NCI-H460 (cell line): ENCODE data around the gene PID1. TPM values are rescaled to one million over a fixed set of nuclear protein-coding genes. Genes with fewer than 3 reads are reported as not detected.

Source experiments
- DNase-seq: peaks from one replicate; pipeline ENCODE4 v3.0.0-alpha.2; 2016; ENCODE audit warnings: low read depth; ENCODE audit errors: extremely low read depth
- total RNA-seq: library from RNA; depleted of rRNA; stranded (reverse); fragments of >200 nt; shearing (Covaris generic); gene quantifications from 2 replicates; pipeline ENCODE4 v1.2.3, GENCODE V29; 2014

PID1 gene
- total RNA-seq, 1 experiment from 2014 or later, result 24.8 TPM

DNA sequence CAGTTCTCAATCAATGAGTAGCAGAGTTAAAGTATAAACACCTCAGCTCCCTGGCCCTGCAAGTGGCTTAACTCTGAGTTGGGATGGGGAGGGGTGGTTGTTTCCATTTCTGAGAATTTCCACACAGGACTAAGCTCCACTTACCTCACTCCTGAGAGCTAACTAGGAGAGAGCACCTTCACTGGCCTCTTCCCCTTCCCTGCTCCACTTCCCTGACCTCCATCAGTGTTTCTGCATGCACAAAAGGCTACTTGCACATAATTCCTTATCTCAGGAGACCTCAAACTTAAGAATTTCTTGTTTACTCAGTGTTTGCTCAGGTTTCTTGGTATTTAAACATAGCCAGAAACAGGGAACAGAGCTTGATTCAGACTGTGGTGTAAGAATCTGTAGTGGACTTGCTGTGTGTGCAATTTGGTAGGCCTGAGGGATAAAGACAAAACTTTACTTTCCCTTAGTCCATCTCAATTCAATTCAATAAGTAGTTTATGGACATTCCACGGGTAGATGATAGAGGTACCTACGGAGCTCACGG is 97.2 kb downstream of the PID1 start:
- DNase-seq, result no peak

DNA sequence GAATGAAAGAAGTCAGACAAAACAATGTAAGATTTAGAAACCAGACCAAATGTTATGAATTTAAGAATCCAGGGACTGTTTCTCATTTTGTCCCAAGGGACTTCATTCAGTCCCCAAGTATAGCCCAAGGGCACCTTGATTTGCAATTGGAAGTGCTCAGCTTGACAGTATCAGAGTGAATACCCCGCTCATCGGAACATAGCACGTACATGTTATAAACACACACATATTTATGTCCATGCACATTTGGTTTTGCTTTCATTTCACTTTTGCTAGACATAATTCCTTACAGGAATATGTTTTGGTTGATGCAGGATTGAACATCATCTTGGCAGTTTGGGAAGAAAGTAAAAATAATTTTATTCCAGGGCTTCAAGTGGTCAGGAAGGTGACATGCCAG is 100.2 kb downstream of the PID1 start:
- no peak for DNase-seq

DNA sequence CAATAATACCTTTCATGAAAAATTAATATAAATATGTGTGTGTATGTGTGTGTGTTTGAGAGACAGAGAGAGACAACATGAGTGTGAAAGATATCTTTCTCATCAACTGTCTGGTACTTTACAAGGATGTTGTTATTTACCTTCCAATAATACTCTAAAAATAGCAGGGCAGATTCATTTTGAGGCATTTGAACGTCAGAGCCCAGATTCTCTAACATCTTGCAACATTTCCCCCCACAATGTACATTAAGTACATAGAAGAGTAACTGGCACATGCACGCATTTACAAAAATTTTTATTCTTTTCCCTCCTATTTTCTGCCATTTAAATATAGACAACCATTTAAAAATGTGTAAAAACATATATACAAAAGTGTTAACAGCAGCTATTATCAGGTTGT is 100.9 kb downstream of the PID1 start:
- DNase-seq, result no peak

DNA sequence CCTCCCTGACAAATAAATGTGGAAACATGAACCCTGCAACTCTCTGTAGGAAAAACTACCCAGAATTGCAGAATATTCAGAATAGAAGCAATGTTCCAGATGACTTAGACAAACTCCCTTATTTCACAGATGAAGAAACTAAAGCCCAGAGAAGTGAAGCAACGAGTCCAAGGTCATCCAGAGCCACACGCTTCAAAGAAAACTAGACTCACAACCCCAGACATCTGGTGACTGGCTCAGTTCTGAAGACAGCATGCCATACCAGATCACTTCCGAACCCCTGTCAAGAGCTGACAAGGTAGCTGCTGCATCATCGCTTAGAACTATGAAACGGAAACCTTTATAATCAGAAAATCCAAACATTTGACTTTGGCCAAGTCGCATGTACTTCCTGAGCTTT is 101.3 kb downstream of the PID1 start:
- DNase-seq, result no peak

DNA sequence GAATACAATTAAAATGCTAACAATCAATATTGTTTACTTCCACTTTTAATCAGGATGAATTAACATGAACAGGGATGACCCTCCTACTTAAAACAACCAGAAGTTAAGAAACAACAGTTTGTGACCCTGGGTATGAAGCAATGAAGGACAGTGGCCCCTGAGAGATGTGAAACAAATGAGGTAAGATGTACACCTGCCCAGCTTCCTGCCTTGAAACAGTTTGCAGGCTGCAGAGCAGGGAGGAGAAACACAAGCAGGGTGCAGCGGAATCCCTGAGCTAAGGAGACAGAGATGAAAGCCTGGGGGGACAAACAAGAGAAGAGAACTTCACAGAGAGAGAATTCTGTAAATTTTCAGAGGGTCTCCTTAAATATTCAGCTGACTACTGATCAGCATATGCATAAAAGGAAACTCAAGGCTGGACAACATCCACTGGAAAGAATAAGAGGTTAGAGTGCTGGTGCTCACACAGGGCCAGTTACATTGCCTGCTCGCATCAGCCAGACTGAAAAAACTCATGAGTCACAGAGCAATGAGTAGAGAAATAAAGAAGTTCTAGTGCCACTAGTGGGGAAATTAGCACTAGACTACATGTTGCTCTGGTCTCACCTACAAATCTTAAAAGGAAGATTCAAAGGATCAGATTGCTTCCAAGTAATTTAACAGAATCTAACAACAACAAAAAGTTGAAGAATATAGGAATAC is 106.4 kb downstream of the PID1 start:
- DNase-seq, result peak; percentile 38

DNA sequence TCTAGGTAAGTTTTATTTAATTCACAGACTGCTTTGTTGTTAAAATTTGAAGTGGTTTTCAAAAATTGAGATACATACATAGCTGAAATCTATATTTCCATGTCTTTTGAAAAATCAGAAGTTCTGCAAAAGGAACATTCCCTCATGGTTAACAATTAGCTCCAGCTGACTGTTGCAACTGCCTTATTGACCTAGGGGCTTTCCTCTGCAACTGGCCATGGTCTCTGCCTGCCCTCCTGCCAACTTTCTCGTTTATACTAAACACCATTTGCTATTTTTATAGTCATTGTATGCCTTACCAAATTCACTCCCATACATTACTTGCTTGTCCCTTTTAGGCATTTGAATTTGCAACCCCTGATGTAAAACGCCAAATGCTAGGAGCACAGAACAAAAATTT is 107.2 kb downstream of the PID1 start:
- no peak for DNase-seq

DNA sequence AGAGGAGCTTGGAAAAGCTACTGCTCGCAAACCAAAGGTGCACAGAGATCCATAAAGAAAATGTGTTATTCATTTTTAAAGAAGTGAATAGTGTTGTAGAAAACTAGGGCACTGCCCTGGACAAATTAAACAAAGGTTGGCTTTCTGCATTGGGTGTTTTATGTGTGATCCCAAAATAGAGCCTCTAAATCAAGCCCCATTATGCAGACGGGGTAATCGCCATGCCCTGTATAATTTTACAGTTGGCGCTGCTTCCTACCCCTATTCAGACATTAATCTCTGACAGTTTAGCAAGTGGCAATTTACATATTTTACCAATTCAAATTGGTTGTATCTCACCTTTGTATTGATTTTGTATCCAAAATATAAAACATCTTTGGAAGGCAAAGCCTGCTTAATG is 109.1 kb downstream of the PID1 start:
- DNase-seq, result no peak

DNA sequence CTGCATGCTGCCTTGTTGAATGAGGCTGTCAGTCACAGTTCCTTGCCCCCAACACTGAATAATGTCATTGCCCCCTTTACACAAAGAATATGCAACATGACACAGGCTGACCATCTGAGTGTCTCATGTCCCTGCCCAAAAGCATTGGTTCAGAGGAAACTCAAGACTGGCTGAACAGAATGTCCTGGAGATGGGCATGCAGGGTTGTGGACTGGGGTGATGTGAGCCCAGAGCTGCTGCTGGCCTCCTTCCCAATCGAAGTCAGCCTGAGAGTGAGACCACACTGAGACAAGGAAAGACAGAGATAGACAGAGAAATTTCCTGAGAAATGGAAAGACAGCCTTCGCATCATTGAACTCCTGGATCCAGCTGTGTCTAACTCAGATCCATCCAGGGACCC is 110.1 kb downstream of the PID1 start:
- no peak for DNase-seq

DNA sequence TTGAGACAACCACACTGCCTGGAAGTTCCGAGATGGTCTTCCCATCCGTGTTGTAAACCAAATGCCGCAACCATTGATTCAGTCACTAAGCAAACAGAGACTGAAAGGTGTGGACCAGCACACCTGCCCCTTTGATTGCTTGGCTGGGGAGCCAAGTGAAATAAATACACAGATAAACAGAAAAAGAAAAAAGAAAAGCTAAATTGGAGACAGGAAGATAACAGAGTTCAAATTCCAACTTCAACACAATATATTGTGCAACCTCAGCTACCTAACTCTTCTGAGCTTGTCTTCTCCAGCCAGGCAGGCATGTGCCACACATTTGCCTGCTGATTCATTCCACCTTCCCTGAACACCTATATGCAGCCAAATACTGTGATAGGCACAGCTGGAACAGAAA is 110.9 kb downstream of the PID1 start:
- DNase-seq, result no peak

DNA sequence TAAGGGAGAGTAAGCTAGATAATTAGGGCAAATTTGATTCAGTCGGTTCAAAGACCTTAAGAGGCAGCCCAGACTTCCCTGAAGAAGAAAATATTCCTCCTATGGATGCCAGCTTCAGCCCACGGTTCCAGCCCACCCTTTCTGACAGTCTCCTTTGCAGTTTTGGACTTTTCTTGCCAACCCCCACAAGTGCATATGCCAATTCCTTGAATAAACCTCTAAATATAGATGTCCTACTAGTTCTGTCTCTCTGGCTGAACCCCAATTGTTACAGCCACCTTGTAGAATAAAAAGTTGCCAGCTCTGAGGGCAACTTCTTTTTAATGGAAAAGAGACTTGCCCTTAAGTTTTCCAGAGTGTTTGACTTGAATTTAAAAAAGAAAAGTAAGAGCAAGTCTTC is 111.7 kb downstream of the PID1 start:
- no peak for DNase-seq

DNA sequence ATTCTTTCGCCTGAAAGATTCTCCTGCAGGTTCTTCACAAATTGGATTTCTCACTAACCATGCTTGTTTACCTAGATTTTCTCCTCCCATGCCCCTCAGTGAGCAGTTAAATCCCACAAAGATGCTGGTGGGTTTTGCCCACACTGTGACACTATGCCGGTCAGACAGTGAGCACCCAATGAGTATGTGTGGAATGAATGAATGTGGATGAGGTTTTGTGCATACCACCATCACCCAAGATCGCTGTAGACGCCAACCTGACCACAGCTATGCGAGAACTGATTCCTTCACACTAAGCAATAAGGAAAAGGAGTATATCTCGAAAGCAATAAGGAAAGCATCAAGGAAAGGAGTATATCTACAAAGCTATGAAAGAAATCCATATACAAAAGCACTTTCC is 116.7 kb downstream of the PID1 start:
- DNase-seq, result no peak

DNA sequence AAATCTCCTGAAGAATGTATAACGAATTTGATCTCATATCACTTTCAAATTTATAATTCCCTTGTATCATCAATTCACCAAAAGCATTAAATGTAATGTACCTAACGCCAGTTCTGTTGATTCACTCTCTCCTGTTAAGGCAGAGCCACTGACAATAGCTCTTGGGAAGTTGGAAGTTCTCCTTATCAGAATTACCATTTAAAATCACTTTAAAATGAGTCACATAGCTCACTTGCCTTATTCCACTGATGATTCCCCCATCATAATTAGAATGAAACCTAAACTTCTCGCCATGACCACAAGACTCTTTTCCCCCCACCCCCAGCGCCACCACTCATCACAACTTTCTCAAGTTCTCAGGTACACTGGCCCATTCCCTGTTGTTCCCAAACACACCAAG is 117.1 kb downstream of the PID1 start:
- no peak for DNase-seq

DNA sequence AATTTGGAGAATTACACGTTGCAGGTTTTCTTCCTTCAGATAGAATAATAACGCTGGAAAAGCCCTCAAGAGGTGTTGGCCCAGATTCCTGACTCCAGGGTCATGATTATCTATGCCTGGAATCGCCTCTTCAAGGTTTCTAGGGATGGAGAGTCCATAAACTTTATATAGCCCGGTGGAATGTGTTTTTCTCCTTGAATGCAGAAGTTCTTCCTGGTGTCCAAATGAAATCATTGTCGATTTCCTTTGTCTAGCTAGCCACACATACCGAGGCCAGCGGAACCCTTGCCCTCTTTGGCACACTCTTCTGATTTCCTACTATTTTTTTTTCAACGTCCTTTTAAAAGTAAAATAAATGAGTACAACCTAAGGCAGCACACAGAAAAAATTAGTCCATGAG is 117.8 kb downstream of the PID1 start:
- no peak for DNase-seq

DNA sequence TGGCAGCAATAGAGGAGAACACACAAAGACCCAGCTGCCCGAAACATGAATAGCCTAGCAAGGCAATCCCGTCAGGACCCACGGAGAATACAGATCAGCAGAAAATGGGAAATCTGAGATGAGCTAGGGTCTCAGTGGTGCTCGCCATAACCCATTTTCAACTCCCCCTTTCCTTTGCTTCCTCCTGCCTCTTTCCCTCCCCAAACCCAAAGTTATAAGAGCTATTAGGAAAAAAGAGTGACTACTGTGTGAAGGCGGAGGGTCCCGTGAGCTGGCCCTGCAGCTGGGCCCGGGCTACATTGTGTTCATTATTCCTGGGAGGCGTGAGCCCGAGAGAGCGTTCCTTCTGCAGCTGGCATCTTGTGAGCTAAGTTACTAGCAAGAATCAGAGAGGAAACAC is 118.4 kb downstream of the PID1 start:
- no peak for DNase-seq

DNA sequence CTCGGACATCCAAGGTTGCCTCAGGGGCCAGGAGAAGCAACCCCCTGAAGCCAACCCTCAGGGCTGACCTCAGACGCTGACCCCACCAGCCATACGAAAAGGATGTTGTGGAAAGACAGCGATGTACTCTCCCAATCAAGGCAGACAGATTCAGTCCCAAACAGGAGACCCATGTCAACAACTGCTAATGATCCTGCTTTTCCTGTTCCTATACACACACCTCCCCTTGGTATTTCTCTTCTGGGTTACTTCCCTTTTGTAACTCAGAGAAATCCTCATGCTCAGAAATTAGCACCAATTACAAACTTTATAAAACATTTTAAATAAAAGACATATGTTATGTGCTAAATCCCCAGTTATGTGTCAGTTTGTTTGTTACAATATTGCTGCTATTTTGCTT is 120.8 kb downstream of the PID1 start:
- DNase-seq, result no peak

DNA sequence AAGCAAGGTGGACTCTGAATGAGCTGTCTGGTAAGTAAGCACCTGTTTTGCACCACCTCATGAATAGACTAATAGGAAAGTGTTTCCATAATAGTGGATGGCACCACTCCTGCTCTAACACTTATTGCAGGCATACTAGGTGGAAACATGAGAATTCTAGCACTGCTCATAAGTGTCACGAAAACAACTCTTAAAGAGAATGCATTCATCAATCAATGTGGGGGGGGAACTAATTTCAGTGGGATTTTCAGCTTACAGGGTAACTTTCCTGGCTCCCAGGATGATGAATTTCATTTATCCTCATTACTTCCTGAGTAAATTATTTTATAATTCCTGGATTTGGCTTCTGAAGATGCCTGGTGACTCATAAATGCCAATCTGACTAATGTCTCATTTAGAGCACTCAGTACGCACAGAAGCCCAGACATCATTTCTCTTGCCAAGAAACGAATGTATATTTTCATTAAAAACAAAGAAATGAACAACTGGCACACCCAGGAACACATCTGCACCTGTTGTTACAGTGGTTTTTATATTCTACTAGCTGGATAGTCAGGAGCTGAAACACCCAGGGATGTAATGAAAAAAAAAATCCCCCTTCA is 129.6 kb downstream of the PID1 start:
- DNase-seq, result no peak

DNA sequence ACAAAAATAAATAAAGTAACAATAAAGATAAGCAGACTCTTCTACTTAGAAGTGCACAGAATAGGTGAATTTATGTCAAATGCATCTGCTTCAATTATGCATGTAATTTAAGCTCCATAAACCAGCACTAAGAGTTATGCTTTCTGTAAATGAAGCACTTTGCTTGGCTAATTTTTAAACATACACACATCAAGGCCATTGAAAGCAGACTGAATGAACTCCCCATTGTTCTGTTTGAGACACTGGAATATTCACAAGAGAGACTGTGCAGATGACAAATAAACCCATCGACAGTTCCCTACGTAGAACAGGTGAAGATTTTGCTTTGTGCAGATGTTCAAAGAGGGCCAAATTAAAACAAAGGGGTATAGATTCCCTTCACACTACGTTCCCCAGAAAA is 133.4 kb downstream of the PID1 start:
- no peak for DNase-seq

DNA sequence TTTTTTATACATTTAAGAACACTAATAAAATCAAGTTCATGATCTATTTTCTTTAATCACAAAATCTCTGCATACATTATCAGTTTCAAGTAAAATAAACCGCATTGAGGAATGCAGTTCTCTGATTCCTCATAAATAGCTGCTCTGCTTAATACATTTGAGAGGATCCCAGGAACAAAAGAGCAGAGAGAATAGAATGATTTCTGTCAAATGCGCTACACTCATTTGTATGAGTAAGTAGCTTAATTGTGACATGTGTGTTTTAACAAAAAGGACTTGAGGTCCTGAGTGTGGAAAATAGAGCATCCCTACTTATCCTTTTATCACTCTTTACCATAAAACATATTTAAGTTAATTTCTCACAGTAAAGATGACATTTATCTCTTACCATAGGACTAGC is 134.0 kb downstream of the PID1 start:
- DNase-seq, result no peak

DNA sequence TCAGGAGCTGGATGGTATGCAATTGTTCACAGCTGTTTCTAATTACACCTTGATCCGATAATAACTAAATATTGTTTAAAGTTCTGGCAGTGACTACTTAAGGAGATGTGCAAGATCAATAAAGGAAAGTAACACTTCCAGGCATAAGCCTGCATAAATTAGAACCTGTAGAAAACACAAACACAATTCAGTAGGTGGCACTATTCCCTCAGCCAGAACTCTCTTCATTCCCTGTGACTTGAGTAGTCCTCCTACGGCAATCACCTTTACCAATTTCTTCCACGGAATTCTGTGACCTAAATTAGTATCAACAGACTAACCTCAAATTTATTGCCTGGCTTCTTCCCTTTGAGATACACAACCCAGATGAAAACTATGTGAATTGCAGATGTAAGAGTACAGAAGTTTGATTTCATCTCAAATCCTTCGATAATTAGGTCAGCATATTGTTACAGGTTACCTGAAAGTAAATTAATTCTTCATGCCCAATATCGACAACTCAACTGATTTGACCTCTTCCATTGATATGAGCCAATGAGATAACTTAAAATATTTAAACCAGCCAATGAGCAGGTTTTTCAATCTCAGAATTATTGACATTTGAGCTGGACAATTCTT is 137.8 kb downstream of the PID1 start:
- peak; percentile 77 for DNase-seq

DNA sequence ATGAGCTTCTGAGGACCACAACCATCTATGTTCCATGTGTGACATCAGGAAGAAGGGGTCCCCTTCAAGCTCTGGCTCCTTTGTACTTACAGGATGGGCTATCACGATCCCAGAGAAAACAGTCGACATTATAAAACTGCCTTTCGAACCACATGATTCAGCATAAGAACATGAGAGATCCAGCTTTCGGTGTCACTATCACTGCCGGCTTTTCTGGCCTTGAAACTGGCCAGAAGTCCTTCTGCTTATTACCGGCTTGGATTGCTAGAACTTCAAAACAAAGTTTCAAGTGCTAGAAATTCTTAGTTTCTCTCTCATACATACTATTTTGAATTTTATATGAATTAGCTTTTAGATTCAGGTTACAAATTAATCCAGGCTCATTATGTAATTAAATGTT is 138.9 kb downstream of the PID1 start:
- no peak for DNase-seq

DNA sequence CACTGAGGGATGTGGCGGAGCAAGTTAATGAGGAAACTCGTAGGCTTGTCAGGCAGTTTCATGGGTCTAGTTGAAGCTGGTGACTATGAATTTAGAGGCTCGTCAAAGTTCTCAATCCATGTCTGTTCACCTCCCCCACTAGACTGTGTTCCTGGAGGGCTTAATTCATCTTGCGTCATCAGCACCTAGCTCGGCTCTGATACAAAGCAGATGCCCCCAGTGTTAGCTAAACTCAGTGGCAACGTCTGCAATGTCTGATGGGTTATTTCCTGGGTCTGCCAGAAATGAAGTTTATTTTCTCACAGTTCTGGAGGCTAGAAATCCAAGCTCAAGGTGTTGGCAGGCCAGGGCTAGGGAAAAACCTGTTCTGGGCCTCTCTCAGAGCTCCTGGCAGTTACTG is 140.6 kb downstream of the PID1 start:
- no peak for DNase-seq

DNA sequence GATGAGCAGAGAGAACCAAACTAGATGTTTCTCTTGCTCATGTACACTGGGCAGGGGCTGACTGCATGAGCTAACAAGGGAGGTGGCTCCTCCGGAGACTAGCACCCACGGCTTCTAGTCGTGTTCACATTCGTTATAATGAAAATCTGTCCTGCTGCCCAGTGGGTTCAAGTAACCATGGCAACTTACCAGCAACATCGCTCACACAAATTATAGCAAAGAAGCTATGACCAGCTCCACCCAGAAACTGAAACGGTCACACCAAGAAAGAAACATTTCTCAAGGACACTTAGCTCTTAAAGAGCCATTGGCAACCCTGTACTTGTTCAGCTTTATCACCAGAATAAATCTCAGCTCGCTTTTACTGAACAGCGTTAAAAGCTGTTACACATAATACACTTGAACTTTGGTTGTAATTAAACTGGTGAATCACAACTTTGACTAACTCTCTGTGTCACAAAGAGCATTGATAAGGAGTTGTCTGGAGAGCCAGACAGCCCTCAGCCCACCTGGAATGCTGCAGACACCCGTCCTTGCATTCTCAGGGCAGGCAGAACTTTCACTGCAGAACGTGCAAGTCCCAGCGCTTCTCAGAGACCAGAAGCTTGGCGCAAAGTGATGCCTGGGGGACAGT is 141.2 kb downstream of the PID1 start:
- no peak for DNase-seq
